ENCODE measurements around the gene CPNE6.

DNA sequence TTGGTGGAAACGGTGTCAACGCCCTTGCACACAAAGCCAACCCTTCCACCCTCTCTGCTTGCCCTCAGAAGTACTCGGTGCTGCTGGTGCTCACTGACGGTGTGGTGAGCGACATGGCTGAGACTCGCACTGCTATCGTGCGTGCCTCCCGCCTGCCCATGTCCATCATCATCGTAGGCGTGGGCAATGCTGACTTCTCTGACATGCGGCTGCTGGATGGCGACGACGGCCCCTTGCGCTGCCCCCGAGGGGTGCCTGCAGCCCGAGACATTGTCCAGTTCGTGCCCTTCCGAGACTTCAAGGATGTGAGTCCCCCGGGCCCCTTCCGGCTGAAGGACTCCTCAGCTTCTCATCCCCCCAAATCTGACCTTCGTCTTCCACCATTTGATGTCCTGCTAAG is 5.7 kb downstream of the CPNE6 start:
- TF ChIP-seq, protein P1, sequence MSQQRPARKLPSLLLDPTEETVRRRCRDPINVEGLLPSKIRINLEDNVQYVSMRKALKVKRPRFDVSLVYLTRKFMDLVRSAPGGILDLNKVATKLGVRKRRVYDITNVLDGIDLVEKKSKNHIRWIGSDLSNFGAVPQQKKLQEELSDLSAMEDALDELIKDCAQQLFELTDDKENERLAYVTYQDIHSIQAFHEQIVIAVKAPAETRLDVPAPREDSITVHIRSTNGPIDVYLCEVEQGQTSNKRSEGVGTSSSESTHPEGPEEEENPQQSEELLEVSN (IDR thresholded peaks at IDR 0.05): no peak
- TF ChIP-seq, protein P2, sequence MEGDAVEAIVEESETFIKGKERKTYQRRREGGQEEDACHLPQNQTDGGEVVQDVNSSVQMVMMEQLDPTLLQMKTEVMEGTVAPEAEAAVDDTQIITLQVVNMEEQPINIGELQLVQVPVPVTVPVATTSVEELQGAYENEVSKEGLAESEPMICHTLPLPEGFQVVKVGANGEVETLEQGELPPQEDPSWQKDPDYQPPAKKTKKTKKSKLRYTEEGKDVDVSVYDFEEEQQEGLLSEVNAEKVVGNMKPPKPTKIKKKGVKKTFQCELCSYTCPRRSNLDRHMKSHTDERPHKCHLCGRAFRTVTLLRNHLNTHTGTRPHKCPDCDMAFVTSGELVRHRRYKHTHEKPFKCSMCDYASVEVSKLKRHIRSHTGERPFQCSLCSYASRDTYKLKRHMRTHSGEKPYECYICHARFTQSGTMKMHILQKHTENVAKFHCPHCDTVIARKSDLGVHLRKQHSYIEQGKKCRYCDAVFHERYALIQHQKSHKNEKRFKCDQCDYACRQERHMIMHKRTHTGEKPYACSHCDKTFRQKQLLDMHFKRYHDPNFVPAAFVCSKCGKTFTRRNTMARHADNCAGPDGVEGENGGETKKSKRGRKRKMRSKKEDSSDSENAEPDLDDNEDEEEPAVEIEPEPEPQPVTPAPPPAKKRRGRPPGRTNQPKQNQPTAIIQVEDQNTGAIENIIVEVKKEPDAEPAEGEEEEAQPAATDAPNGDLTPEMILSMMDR (IDR thresholded peaks at IDR 0.05; ENCODE audit: control extremely low read depth in 1 of 3, insufficient read depth in 1 of 3, low read depth in 1 of 3, low read length in 3 of 3): no peak
- TF ChIP-seq ZNF274 (IDR thresholded peaks at IDR 0.05; ENCODE audit: borderline replicate concordance, extremely low read depth, low read length) (no peak), POLR2A (IDR thresholded peaks at IDR 0.05; ENCODE audit: control extremely low read depth in 1 of 2, low read depth in 2 of 2, low read length in 2 of 2) (no peak), HDAC6 (IDR thresholded peaks at IDR 0.05; ENCODE audit: low read depth, low read length) (no peak), BRCA1 (IDR thresholded peaks at IDR 0.05; ENCODE audit: low read depth, low read length) (no peak), POLR2AphosphoS5 (IDR thresholded peaks at IDR 0.05; ENCODE audit: low read depth, low read length) (no peak), CBX8 (IDR thresholded peaks at IDR 0.05; ENCODE audit: borderline replicate concordance, low read depth, low read length) (no peak), POU5F1 (IDR thresholded peaks at IDR 0.05; ENCODE audit: low read depth, low read length) (no peak), RAD21 (IDR thresholded peaks at IDR 0.05 in 1 of 2, conservative IDR thresholded peaks at IDR 0.05 in 1 of 2; ENCODE audit: low read depth in 2 of 2, low read length in 2 of 2) (no peak), TEAD4 (IDR thresholded peaks at IDR 0.05; ENCODE audit: low read depth, low read length) (no peak), TBP (IDR thresholded peaks at IDR 0.05; ENCODE audit: low read depth, low read length) (no peak)
- TF ChIP-seq, protein P3, sequence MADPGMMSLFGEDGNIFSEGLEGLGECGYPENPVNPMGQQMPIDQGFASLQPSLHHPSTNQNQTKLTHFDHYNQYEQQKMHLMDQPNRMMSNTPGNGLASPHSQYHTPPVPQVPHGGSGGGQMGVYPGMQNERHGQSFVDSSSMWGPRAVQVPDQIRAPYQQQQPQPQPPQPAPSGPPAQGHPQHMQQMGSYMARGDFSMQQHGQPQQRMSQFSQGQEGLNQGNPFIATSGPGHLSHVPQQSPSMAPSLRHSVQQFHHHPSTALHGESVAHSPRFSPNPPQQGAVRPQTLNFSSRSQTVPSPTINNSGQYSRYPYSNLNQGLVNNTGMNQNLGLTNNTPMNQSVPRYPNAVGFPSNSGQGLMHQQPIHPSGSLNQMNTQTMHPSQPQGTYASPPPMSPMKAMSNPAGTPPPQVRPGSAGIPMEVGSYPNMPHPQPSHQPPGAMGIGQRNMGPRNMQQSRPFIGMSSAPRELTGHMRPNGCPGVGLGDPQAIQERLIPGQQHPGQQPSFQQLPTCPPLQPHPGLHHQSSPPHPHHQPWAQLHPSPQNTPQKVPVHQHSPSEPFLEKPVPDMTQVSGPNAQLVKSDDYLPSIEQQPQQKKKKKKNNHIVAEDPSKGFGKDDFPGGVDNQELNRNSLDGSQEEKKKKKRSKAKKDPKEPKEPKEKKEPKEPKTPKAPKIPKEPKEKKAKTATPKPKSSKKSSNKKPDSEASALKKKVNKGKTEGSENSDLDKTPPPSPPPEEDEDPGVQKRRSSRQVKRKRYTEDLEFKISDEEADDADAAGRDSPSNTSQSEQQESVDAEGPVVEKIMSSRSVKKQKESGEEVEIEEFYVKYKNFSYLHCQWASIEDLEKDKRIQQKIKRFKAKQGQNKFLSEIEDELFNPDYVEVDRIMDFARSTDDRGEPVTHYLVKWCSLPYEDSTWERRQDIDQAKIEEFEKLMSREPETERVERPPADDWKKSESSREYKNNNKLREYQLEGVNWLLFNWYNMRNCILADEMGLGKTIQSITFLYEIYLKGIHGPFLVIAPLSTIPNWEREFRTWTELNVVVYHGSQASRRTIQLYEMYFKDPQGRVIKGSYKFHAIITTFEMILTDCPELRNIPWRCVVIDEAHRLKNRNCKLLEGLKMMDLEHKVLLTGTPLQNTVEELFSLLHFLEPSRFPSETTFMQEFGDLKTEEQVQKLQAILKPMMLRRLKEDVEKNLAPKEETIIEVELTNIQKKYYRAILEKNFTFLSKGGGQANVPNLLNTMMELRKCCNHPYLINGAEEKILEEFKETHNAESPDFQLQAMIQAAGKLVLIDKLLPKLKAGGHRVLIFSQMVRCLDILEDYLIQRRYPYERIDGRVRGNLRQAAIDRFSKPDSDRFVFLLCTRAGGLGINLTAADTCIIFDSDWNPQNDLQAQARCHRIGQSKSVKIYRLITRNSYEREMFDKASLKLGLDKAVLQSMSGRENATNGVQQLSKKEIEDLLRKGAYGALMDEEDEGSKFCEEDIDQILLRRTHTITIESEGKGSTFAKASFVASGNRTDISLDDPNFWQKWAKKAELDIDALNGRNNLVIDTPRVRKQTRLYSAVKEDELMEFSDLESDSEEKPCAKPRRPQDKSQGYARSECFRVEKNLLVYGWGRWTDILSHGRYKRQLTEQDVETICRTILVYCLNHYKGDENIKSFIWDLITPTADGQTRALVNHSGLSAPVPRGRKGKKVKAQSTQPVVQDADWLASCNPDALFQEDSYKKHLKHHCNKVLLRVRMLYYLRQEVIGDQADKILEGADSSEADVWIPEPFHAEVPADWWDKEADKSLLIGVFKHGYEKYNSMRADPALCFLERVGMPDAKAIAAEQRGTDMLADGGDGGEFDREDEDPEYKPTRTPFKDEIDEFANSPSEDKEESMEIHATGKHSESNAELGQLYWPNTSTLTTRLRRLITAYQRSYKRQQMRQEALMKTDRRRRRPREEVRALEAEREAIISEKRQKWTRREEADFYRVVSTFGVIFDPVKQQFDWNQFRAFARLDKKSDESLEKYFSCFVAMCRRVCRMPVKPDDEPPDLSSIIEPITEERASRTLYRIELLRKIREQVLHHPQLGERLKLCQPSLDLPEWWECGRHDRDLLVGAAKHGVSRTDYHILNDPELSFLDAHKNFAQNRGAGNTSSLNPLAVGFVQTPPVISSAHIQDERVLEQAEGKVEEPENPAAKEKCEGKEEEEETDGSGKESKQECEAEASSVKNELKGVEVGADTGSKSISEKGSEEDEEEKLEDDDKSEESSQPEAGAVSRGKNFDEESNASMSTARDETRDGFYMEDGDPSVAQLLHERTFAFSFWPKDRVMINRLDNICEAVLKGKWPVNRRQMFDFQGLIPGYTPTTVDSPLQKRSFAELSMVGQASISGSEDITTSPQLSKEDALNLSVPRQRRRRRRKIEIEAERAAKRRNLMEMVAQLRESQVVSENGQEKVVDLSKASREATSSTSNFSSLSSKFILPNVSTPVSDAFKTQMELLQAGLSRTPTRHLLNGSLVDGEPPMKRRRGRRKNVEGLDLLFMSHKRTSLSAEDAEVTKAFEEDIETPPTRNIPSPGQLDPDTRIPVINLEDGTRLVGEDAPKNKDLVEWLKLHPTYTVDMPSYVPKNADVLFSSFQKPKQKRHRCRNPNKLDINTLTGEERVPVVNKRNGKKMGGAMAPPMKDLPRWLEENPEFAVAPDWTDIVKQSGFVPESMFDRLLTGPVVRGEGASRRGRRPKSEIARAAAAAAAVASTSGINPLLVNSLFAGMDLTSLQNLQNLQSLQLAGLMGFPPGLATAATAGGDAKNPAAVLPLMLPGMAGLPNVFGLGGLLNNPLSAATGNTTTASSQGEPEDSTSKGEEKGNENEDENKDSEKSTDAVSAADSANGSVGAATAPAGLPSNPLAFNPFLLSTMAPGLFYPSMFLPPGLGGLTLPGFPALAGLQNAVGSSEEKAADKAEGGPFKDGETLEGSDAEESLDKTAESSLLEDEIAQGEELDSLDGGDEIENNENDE (IDR thresholded peaks at IDR 0.05; ENCODE audit: insufficient replicate concordance, low read length): no peak

All from H1 (cell line).